ENCODE measurements around the gene DGUOK.

- TF ChIP-seq POLR2A (IDR thresholded peaks at IDR 0.05) (no peak), CTCF (IDR thresholded peaks at IDR 0.05) (no peak)
Measured at GRCh38 chr2:73899801-73900336, 26.8 kb upstream of the DGUOK start.

All from adrenal gland (tissue), 5 donors.